Osteocyte (in vitro differentiated cells): ENCODE results near the gene RNF224. TPM values are rescaled to one million over a fixed set of nuclear protein-coding genes. Genes with fewer than 3 reads are reported as not detected.

Experiments used
- DNase-seq: peaks from one replicate; pipeline ENCODE4 v3.0.0; 2021; ENCODE audit warnings: mixed read lengths; ENCODE audit not compliant: unreplicated experiment; ENCODE audit errors: extremely low spot score
- H3K27ac Mint-ChIP-seq: one replicate; pipeline ENCODE4 v1.8.0; 2021; ENCODE audit warnings: mild to moderate bottlenecking, mixed read lengths; ENCODE audit not compliant: unreplicated experiment
- H3K27me3 Mint-ChIP-seq: one replicate; pipeline ENCODE4 v1.8.0; 2021; ENCODE audit warnings: mixed read lengths; ENCODE audit not compliant: unreplicated experiment
- H3K36me3 Mint-ChIP-seq: one replicate; pipeline ENCODE4 v1.8.0; 2021; ENCODE audit warnings: mixed read lengths; ENCODE audit not compliant: unreplicated experiment
- H3K4me1 Mint-ChIP-seq: one replicate; pipeline ENCODE4 v1.8.0; 2021; ENCODE audit warnings: mixed read lengths; ENCODE audit not compliant: unreplicated experiment
- H3K4me3 Mint-ChIP-seq: one replicate; pipeline ENCODE4 v1.8.0; 2021; ENCODE audit warnings: mild to moderate bottlenecking, moderate library complexity, mixed read lengths; ENCODE audit not compliant: unreplicated experiment
- H3K9me3 Mint-ChIP-seq: one replicate; pipeline ENCODE4 v1.8.0; 2021; ENCODE audit warnings: mixed read lengths; ENCODE audit not compliant: unreplicated experiment
- total RNA-seq: library from RNA; stranded (reverse); gene quantifications from 2 replicates; pipeline ENCODE4 v1.2.1, GENCODE V29; 2021
- TF ChIP-seq, protein P1 (sequence below): fragments of 200-600 bp; sonication (generic); IDR thresholded peaks from 2 replicates; pipeline ENCODE4 v1.5.0; 2021; ENCODE audit warnings: antibody characterized with exemption, mild to moderate bottlenecking, moderate library complexity

RNF224 gene
- total RNA-seq, 1 donor from 2014 or later: not detected

DNA sequence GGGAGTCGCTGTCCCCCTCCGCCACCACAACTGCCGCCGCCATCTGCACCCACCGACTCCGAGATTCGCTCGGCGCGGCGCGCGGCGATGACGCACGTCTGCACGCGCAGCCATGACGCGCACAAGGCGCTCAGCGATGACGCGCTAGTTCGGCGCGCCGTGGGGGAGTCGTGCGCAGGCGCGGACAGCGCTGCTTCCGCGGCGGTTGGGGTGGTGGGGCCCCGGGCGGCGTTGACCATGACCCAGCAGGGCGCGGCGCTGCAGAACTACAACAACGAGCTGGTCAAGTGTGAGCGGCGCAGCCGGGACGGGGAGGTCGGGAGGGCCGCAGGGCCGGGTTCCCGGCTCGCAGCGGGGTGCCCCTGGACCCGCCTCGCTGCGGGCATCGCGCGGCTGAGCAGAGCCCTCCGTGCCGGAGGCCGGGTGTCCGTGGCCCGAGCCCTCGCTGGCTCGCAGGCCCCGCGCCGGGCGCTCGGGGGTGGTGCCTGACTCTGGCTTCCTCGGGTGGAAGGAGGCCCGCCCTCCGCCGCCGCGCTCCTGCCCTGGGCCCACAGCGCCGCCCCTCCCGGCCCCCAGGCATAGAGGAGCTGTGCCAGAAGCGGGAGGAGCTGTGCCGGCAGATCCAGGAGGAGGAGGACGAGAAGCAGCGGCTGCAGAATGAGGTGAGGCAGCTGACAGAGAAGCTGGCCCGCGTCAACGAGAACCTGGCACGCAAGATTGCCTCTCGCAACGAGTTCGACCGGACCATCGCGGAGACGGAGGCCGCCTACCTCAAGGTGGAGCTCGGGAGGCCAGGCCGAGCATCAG, 38.6 kb upstream of the RNF224 start, which contains the start of the genes ANAPC2 and SSNA1:
ANAPC2 (minus strand) TSS at position 71 of the 807 bp plus-strand sequence; CDS start at position 43, 28 bp downstream.
SSNA1 (plus strand) TSS at position 187 of the 807 bp plus-strand sequence; CDS start at position 238, 51 bp downstream.
- Mint-ChIP-seq H3K4me3 (peak within 1 kb of the TSS; percentile 91), H3K27ac (peak within 1 kb of the TSS; percentile 95), H3K4me1 (peaks cover 35% of the 10 kb centered on the region), H3K36me3 (peaks cover 14% of the 10 kb centered on the region), H3K9me3 (no peaks in the 10 kb centered on the region), H3K27me3 (no peaks in the 10 kb centered on the region)
- peak; percentile 98 for DNase-seq
- TF ChIP-seq, protein P1, sequence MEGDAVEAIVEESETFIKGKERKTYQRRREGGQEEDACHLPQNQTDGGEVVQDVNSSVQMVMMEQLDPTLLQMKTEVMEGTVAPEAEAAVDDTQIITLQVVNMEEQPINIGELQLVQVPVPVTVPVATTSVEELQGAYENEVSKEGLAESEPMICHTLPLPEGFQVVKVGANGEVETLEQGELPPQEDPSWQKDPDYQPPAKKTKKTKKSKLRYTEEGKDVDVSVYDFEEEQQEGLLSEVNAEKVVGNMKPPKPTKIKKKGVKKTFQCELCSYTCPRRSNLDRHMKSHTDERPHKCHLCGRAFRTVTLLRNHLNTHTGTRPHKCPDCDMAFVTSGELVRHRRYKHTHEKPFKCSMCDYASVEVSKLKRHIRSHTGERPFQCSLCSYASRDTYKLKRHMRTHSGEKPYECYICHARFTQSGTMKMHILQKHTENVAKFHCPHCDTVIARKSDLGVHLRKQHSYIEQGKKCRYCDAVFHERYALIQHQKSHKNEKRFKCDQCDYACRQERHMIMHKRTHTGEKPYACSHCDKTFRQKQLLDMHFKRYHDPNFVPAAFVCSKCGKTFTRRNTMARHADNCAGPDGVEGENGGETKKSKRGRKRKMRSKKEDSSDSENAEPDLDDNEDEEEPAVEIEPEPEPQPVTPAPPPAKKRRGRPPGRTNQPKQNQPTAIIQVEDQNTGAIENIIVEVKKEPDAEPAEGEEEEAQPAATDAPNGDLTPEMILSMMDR: peak; percentile 41

DNA sequence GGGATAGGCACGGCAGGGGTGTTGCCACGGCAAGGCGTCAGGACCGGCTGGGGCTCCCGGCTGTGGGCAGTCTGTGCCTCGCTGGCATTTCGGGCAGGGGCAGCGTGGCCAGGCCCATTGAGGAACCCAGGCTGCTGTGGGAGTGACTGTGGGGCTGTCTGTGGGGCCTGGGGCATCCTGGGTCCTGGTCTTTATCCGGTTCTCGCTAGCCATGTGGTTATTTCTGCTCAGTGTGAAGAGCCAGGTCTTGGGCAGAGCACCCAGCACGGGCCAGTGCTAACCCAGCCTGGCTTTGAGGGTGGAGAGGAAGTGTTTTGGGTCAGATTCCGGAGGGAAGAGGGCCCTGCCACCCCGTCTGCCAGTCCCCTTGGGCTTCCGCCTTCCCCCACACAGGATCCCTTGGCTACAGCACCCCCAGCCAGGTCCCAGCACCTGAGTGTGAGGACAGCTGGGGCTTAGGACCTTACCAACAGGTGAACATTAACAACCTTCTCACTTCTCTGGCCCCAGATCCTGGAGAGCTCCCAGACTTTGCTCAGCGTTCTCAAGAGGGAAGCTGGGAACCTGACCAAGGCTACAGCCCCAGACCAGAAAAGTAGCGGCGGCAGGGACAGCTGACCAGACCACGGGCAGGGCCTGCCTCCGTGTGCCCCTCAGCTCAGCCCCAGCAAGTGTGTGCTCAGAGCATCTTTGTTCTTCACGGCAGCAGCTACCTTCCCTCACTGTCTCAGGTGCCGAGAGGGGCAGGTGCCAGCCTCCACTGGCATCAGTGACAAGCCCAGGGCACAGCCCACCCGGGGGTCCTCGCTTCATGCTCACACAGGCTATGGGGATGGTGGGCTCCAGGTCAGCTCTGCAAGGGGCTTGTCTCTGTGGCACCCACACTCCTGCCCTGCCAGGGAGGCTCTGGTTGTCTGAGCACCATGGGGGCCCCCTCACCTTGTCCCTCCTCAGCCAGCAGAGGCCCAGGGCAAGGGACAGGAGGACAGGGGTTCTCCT, 37.7 kb upstream of the RNF224 start:
- Mint-ChIP-seq H3K27ac (peak overlapping the region; percentile 95), H3K36me3 (peaks cover 10% of the 10 kb centered on the region), H3K27me3 (no peaks in the 10 kb centered on the region), H3K4me1 (peaks cover 35% of the 10 kb centered on the region), H3K4me3 (peak overlapping the region; percentile 91), H3K9me3 (no peaks in the 10 kb centered on the region)
- TF ChIP-seq, protein P1: no peak
- DNase-seq: no peak

DNA sequence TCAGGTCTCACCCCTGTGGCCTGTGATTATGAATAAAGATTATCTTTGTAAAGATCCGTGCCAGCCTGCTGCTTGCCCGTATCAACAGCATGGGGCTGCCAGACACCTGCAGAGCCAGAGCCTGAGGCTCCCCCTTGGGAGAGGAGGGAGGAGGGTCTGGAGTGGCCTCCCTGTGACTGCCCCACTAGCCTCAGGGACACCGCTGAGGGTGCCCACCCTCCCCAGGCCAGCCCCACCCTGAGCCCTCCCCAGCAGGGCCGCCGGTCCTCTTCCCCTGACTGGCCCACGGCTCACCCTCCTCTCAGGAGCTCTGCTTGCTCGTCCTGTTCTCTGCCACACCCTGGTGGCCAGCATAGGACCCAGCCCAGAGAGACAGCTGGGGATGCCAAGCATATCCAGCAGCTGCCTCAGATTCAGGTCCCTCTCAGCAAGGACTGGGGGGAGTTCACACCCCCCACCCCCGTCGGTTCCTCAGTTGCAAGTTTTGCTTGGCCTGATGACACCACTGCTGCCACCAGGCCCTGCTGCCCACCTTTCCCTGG, 36.9 kb upstream of the RNF224 start:
- H3K36me3 Mint-ChIP-seq: peaks cover 10% of the 10 kb centered on the region
- TF ChIP-seq, protein P1: no peak
- no peaks in the 10 kb centered on the region for H3K27me3 Mint-ChIP-seq
- peak overlapping the region; percentile 91 for H3K4me3 Mint-ChIP-seq
- no peaks in the 10 kb centered on the region for H3K9me3 Mint-ChIP-seq
- H3K4me1 Mint-ChIP-seq: peaks cover 38% of the 10 kb centered on the region
- DNase-seq: no peak
- peak overlapping the region; percentile 69 for H3K27ac Mint-ChIP-seq

DNA sequence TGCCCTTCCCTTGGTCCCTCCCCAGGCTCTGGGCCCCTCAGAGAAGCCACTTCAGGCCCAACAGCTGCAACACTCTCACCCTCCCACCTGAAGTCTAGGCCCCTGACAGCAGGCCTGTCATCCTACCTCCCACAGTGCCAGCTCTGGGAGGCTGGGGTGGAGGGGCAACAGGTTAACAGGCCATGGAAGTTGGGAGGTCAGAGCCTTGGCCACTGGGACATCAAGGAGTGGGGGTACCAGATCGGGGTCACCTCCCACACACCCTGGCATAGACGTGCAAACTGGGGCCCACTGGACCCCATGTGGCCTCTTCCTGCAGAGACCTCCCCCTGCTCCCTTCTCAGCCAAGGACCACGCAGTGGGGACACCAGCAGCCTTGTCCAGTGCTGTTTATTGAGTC, 36.1 kb upstream of the RNF224 start:
- DNase-seq: no peak
- H3K27ac Mint-ChIP-seq: no peak overlapping the region
- peaks cover 37% of the 10 kb centered on the region for H3K4me1 Mint-ChIP-seq
- TF ChIP-seq, protein P1: no peak
- peaks cover 10% of the 10 kb centered on the region for H3K36me3 Mint-ChIP-seq
- H3K27me3 Mint-ChIP-seq: no peaks in the 10 kb centered on the region
- H3K4me3 Mint-ChIP-seq: peak overlapping the region; percentile 55
- H3K9me3 Mint-ChIP-seq: no peaks in the 10 kb centered on the region
